CD4-positive, alpha-beta T cell treated with Interleukin-17A for 1 hour (primary cell): Measurements from ENCODE around the gene OOSP2.
"Not testable (repeated sequence)": the region's sequence is repeated elsewhere in the genome, so short reads cannot be mapped to it uniquely, and the experiment has no call there.

ENCODE experiments used
- DNase-seq: peaks from one replicate; pipeline ENCODE4 v3.0.0-alpha.2; 2020

The OOSP2 gene

GRCh38 chr11:60040109-60040508 is at the start of gene OOSP2:
OOSP2 (plus strand) TSS chr11:60040409; CDS start chr11:60040460, 51 bp downstream.
- DNase-seq = no peak

DNA sequence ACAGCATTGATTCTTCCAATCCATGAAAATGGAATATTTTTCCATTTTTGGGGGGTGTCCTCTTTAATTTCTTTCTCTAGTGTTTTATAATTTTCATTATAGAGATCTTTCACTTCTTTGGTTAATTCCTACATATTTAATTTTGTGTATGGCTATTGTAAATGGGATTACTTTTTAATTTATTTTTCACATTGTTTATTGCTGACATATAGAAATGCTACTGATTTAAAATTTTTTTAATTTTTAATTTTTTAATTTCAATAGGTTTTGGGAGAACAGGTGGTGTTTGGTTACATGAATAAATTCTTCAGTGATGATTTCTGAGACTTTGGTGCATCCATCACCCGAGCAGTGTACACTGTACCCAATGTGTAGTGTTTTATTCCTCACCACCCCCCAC is 49.8 kb upstream of the OOSP2 start:
- no peak for DNase-seq

GRCh38 chr11:59992425-59992824 is 47.8 kb upstream of the OOSP2 start:
- DNase-seq = no peak

- no peak for DNase-seq
Observed at GRCh38 chr11:59997800-59998199, 42.4 kb upstream of the OOSP2 start.

DNA sequence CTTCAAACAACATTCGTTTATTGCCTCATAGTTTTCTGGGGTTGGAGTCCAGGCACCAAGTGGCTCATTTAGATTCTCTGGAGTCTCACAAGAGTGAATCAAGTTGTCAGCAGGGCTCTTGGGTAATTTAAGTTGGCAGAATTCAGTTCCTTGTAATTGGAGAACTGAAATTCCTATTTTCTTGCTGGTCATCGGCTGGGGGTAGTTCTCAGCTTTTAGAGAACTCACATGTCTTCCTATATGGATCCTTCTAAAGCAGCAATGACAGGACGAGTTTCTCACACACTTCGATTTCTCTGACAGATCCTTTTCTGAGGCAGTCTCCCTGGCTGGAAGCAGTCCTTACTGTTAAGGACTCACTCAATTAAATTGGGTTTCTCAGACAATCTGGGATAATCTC is 40.5 kb upstream of the OOSP2 start:
- no peak for DNase-seq

GRCh38 chr11:60003729-60004128 is 36.5 kb upstream of the OOSP2 start:
- DNase-seq = no peak

- DNase-seq = no peak
Observed at GRCh38 chr11:60005360-60005759, 34.8 kb upstream of the OOSP2 start.

DNA sequence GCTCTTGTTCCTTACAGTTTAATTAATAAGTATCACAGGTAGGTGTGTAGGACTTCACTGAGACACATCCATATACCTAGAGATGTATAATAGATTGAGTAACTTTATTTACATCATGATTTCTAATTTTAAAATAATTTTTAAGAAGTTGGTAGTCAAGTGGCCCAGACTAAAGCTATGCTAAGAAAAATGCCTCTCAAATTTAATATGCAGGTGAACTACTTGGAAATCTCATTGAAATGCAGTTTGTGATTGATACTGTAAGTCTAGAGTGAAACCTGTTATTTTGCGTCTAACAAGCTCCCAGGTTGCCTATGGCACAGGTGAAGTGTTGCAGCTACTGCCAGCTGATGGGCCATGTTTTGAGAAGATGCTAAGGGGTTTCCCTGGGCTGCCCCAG is 23.3 kb upstream of the OOSP2 start, which contains the start of gene OOSP4B:
Gene OOSP4B (plus strand): TSS at position 301 of the 400 bp plus-strand sequence.
- no peak for DNase-seq

DNA sequence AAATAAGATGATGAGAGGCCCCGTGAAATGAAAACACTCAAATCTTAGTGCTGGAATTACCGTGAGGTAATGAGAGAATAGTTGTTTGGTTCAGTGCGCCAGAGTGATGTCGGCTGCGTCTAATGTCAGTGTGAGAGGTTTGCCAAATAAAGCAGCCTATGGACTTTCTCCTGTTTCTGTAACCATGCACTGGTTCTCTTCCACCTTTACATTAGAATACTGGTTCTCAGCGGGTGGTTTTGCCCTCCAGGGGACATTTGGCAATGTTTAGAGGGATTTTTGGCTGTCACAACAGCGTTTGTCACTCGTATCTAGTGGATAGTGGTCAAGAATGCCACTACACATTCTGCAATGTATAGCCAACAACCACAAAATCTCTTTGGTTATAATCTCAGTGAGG is 22.2 kb upstream of the OOSP2 start:
- no peak for DNase-seq

GRCh38 chr11:60020376-60020775 is 19.8 kb upstream of the OOSP2 start:
- not testable (repeated sequence) for DNase-seq

GRCh38 chr11:60029015-60029632 is 11.1 kb upstream of the OOSP2 start:
- DNase-seq = no peak

DNA sequence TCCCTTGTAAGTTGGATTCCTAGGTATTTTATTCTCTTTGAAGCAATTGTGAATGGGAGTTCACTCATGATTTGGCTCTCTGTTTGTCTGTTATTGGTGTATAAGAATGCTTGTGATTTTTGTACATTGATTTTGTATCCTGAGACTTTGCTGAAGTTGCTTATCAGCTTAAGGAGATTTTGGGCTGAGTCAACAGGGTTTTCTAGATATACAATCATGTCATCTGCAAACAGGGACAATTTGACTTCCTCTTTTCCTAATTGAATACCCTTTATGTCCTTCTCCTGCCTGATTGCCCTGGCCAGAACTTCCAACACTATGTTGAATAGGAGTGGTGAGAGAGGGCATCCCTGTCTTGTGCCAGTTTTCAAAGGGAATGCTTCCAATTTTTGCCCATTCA is 10.2 kb downstream of the OOSP2 start:
- DNase-seq = not testable (repeated sequence)

- DNase-seq = not testable (repeated sequence)
Observed at GRCh38 chr11:60050839-60051238, 10.6 kb downstream of the OOSP2 start.

DNA sequence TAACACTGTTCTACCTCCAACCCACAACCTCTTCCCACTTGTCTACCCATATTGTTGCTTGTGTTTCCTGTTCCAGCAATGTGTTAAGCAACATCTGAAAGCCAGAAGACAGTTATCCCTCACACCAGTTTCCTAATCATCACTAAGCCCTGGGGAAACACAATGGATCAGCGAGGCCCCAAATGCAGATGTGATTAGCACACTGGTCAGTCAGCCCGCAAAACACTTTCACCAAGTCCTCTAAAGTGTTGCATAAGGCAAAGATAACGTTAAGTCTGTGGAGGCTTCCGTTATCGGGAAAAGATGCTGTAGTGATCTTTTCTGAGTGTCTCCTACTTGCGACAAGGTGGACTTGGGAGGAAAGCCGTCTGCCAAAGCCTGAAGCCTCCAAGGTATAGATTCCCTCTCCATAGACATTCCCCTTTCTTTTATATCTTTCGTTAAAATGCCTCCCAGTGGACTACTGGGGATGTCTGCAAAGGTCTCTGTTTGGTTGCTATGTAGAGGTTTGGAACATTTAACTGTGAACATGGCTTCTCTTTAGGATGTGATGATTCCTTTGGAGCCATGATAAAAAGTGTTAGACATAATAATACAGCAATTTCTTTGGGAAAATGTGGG is 16.2 kb downstream of the OOSP2 start, which contains the start of gene MS4A3:
Gene MS4A3 (plus strand): TSS at position 317 of the 621 bp plus-strand sequence. CDS start 4,496 bp downstream, outside the sequence.
- DNase-seq = no peak

GRCh38 chr11:60059052-60059451 is 18.8 kb downstream of the OOSP2 start:
- DNase-seq = no peak

GRCh38 chr11:60059521-60060240 is 19.5 kb downstream of the OOSP2 start:
- no peak for DNase-seq

- DNase-seq = no peak
Observed at GRCh38 chr11:60064111-60064510, 23.9 kb downstream of the OOSP2 start.

DNA sequence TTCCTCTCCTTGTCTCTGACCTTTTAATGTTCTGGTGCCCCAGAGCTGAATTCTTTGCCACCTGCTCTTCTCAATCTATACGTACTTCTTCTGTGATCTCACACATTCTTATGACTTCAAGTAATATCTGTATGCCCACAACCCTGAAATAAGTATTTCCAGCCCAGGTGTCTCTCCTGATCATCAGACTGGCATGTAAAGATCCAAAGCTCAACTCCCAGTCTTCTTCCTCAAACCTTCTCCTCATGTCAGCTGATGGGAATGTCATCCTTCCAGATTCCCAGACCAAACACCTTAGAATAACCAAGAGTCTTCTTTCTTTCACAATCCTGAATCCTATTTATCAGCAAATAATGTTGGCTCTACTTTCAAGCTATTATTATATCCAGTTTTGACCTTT is 25.6 kb downstream of the OOSP2 start:
- no peak for DNase-seq

DNA sequence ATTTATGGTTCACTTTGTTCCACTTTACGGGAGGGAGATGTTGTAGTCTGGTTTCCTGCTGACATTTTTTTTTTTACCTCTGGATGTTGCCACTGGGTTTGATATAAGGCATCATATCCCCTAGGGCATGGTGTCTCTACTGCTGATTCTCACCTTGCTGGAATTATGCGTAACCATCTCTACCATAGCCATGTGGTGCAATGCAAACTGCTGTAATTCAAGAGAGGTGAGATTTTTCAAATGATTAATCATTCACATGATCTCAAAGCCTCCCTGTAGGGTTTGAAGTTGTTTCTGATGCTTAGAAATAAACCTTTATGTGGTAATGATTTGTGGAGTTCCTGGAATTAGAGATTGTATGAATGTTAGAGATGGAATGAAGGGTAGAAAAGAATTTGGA is 29.2 kb downstream of the OOSP2 start:
- no peak for DNase-seq

GRCh38 chr11:60071644-60072043 is 31.4 kb downstream of the OOSP2 start:
- DNase-seq = not testable (repeated sequence)

DNA sequence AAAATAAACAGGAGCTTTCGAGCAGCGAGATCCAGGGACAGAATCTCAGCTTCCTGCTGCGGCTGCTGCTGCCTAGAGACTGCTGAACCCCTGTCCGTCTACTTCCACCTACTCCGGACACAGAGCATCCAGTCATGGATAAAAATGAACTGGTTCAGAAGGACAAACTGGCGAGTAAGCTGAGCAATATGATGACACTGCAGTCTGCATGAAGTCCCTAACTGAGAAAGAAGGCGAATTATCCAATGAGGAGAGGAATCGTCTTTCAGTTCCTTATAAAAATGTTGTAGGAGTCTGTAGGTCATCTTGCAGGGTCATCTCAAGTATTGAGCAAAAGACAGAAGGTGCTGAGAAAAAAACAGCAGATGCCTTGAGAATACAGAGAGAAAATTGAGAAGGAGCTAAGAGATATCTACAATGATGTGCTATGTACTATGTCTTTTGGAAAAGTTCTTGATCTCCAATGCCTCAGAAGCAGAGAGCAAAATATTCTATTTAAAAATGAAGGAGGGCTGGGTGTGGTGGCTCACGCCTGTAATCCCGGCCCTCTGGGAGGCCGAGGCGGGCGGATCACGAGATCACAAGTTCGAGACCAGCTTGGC is 37.1 kb downstream of the OOSP2 start:
- DNase-seq = no peak

GRCh38 chr11:60077981-60078380 is 37.8 kb downstream of the OOSP2 start:
- DNase-seq = no peak

GRCh38 chr11:60078745-60079144 is 38.5 kb downstream of the OOSP2 start:
- DNase-seq = no peak

GRCh38 chr11:60080535-60080934 is 40.3 kb downstream of the OOSP2 start:
- DNase-seq = no peak
